ENCODE results near the gene HOXA11.
A peak's percentile ranks its signal among the peaks of the same experiment; 100 is the strongest.

The HOXA11 gene

GRCh38 chr7:27144781-27145164 lies 40.3 kb downstream of the HOXA11 start:
- no peak for DNase-seq

GRCh38 chr7:27143950-27144780 lies 40.9 kb downstream of the HOXA11 start:
- no peak for DNase-seq

GRCh38 chr7:27143023-27143949 lies 41.7 kb downstream of the HOXA11 start, which contains the start of gene HOXA5:
Gene HOXA5, minus strand, starts transcription at chr7:27143681. Its CDS starts 74 bp downstream, at chr7:27143607.
- peak; percentile 28 for DNase-seq

GRCh38 chr7:27142580-27143022 lies 42.4 kb downstream of the HOXA11 start:
- DNase-seq: no peak

- DNase-seq: no peak
These were observed 43.0 kb downstream of the HOXA11 start for GRCh38 chr7:27141923-27142579.

GRCh38 chr7:27141137-27141922 lies 43.7 kb downstream of the HOXA11 start:
- no peak for DNase-seq

GRCh38 chr7:27140126-27140857 lies 44.7 kb downstream of the HOXA11 start:
- DNase-seq: no peak

GRCh38 chr7:27139334-27140125 lies 45.5 kb downstream of the HOXA11 start:
- no peak for DNase-seq

- no peak for DNase-seq
These were observed 46.1 kb downstream of the HOXA11 start for GRCh38 chr7:27138985-27139333.

GRCh38 chr7:27138472-27138871 lies 46.6 kb downstream of the HOXA11 start:
- no peak for DNase-seq

GRCh38 chr7:27137640-27138315 lies 47.3 kb downstream of the HOXA11 start:
- no peak for DNase-seq

GRCh38 chr7:27134392-27134791 lies 50.6 kb downstream of the HOXA11 start:
- peak; percentile 85 for DNase-seq

- no peak for DNase-seq
These were observed 51.4 kb downstream of the HOXA11 start for GRCh38 chr7:27133409-27134231.

GRCh38 chr7:27132978-27133377 lies 52.1 kb downstream of the HOXA11 start:
- no peak for DNase-seq

GRCh38 chr7:27132214-27132613 lies 52.8 kb downstream of the HOXA11 start:
- DNase-seq: no peak

- DNase-seq: no peak
These were observed 53.6 kb downstream of the HOXA11 start for GRCh38 chr7:27131390-27131819.

Data from activated CD4-positive, alpha-beta T cell treated with anti-CD3 and anti-CD28 coated beads, Interleukin-10, Interleukin-2, amounts not matched to agents 100 ng/mL and 50 ng/mL, durations not matched to agents 16 hours and 8 hours (primary cell).